IMR-90 (cell line): ENCODE results near the gene ANK3. TPM values are rescaled to one million over a fixed set of nuclear protein-coding genes. Genes with fewer than 3 reads are reported as not detected.

Experiments used
- ATAC-seq: fragments of 200-7000 bp; cut with Tn5 transposase; 2 replicates; pipeline ENCODE4 v1.9.1; 2020; ENCODE audit warnings: low read depth, mild to moderate bottlenecking, moderate library complexity
- BruUV-seq: library from RNA; stranded (reverse); fragments of 400-500 nt; replicated peaks from 2 replicates; lab custom pipeline; 2021; lab: Mats Ljungman, UMichigan
- CTCF ChIA-PET: fragments of 300-600 bp; formaldehyde crosslinking; extraction: SDS; loops from one replicate; lab custom pipeline; 2021; ENCODE audit warnings: antibody characterized with exemption; lab: Yijun Ruan, JAX
- POLR2A ChIA-PET: fragments of 300-600 bp; sonication (Branson Sonifier 250); formaldehyde crosslinking; loops from one replicate; lab custom pipeline; 2022; ENCODE audit warnings: antibody characterized with exemption; ENCODE audit not compliant: unreplicated experiment; lab: Charles Lee
- DNase-seq: peaks from one replicate; pipeline ENCODE4 v3.0.0; 2013
- H2AFZ ChIP-seq: replicated peaks from 2 replicates; pipeline ENCODE3; 2013; ENCODE audit warnings: low read length, mild to moderate bottlenecking; ENCODE audit not compliant: poor library complexity
- H2AK5ac ChIP-seq: 2 replicates; pipeline ENCODE4 v1.6.1; 2013; ENCODE audit warnings: low read depth, low read length, inconsistent platforms
- H2AK9ac ChIP-seq: replicated peaks from 2 replicates; pipeline ENCODE3; 2013; ENCODE audit warnings: mild to moderate bottlenecking, low read depth, low read length, moderate library complexity; ENCODE audit not compliant: poor library complexity
- H2BK120ac ChIP-seq: 2 replicates; pipeline ENCODE4 v1.6.1; 2013; ENCODE audit warnings: low read depth, low read length, inconsistent platforms
- H2BK15ac ChIP-seq: 3 replicates; pipeline ENCODE4 v1.6.1; 2013; ENCODE audit warnings: low read depth, low read length, inconsistent platforms
- H2BK20ac ChIP-seq: 2 replicates; pipeline ENCODE4 v1.6.1; 2013; ENCODE audit warnings: low read depth, mild to moderate bottlenecking, inconsistent platforms, low read length, moderate library complexity
- H2BK5ac ChIP-seq: 2 replicates; pipeline ENCODE4 v1.6.1; 2013; ENCODE audit warnings: mild to moderate bottlenecking, low read depth, low read length, inconsistent platforms; ENCODE audit not compliant: poor library complexity, severe bottlenecking
- H3K14ac ChIP-seq: replicated peaks from 2 replicates; pipeline ENCODE4 v1.6.1; 2013; ENCODE audit warnings: low read depth, low read length, inconsistent platforms
- H3K18ac ChIP-seq: 2 replicates; pipeline ENCODE4 v1.6.1; 2013; ENCODE audit warnings: low read depth, low read length, control low read depth
- H3K23ac ChIP-seq: 2 replicates; pipeline ENCODE4 v1.6.1; 2013; ENCODE audit warnings: low read depth, low read length, inconsistent platforms
- H3K27ac ChIP-seq: 2 replicates; pipeline ENCODE4 v1.5.1; 2013; ENCODE audit warnings: mild to moderate bottlenecking, control low read depth, low read length; ENCODE audit not compliant: insufficient read depth
- H3K27me3 ChIP-seq: 2 replicates; pipeline ENCODE4 v1.6.1; 2013; ENCODE audit warnings: low read length; ENCODE audit not compliant: control insufficient read depth, insufficient read depth
- H3K36me3 ChIP-seq: 2 replicates; pipeline ENCODE4 v1.6.1; 2013; ENCODE audit warnings: low read length, mixed read lengths; ENCODE audit not compliant: control insufficient read depth, insufficient read depth
- H3K4ac ChIP-seq: 2 replicates; pipeline ENCODE4 v1.6.1; 2013; ENCODE audit warnings: low read depth, low read length, inconsistent platforms
- H3K4me1 ChIP-seq: 2 replicates; pipeline ENCODE4 v1.6.1; 2013; ENCODE audit warnings: low read length, mixed read lengths; ENCODE audit not compliant: control insufficient read depth, insufficient read depth
- H3K4me2 ChIP-seq: 2 replicates; pipeline ENCODE4 v1.6.1; 2013; ENCODE audit warnings: low read depth, mild to moderate bottlenecking, control low read depth, low read length, moderate library complexity
- H3K4me3 ChIP-seq: 2 replicates; pipeline ENCODE4 v1.5.1; 2013; ENCODE audit warnings: low read depth, mild to moderate bottlenecking, control low read depth, low read length, moderate library complexity; ENCODE audit not compliant: insufficient read depth
- H3K56ac ChIP-seq: 2 replicates; pipeline ENCODE4 v1.6.1; 2013; ENCODE audit warnings: low read length, inconsistent platforms; ENCODE audit not compliant: insufficient read depth; ENCODE audit errors: extremely low read depth
- H3K79me1 ChIP-seq, 2 experiments: 2 replicates each; pipeline ENCODE4 v1.6.1; 2013; ENCODE audit warnings: low read length in 2 of 2, inconsistent platforms in 1 of 2, low read depth in 1 of 2
- H3K9ac ChIP-seq: 2 replicates; pipeline ENCODE4 v1.6.1; 2013; ENCODE audit warnings: low read depth, low read length, control low read depth
- H3K9me1 ChIP-seq: 2 replicates; pipeline ENCODE4 v1.6.1; 2013; ENCODE audit warnings: low read length, inconsistent platforms; ENCODE audit not compliant: insufficient read depth
- H3K9me3 ChIP-seq: 2 replicates; pipeline ENCODE4 v1.6.1; 2013; ENCODE audit warnings: low read length; ENCODE audit not compliant: control insufficient read depth, insufficient read depth
- H4K20me1 ChIP-seq: 2 replicates; pipeline ENCODE4 v1.6.1; 2013; ENCODE audit warnings: low read length, inconsistent platforms; ENCODE audit not compliant: insufficient read depth
- H4K5ac ChIP-seq: 2 replicates; pipeline ENCODE4 v1.6.1; 2013; ENCODE audit warnings: mild to moderate bottlenecking, low read depth, low read length, control low read depth
- H4K8ac ChIP-seq, 2 experiments: 2 replicates each; pipeline ENCODE4 v1.6.1; 2013; ENCODE audit warnings: low read depth in 2 of 2, low read length in 2 of 2, control low read depth in 1 of 2, inconsistent platforms in 1 of 2
- H4K91ac ChIP-seq: 2 replicates; pipeline ENCODE4 v1.6.1; 2013; ENCODE audit warnings: low read depth, low read length, inconsistent platforms; ENCODE audit not compliant: insufficient read depth
- BHLHE40 ChIP-seq: fragments of 150-350 bp; IDR thresholded peaks from 2 replicates; pipeline ENCODE4 v1.6.1; 2016; ENCODE audit warnings: mild to moderate bottlenecking, low read depth, low read length
- CEBPB ChIP-seq: IDR thresholded peaks from 2 replicates; pipeline ENCODE4 v1.6.1; 2012; ENCODE audit warnings: low read depth, low read length, improper control_type of control experiment
- CHD1 ChIP-seq: IDR thresholded peaks from 2 replicates; pipeline ENCODE4 v1.6.1; 2012; ENCODE audit warnings: low read depth, low read length, improper control_type of control experiment
- CTCF ChIP-seq: conservative IDR thresholded peaks from 2 replicates; pipeline ENCODE4 v1.5.1; 2012; ENCODE audit warnings: mild to moderate bottlenecking, low read depth, low read length, improper control_type of control experiment
- ELK1 ChIP-seq: fragments of 150-350 bp; IDR thresholded peaks from 2 replicates; pipeline ENCODE4 v1.6.1; 2016; ENCODE audit warnings: low read depth, mild to moderate bottlenecking, low read length, moderate library complexity, borderline replicate concordance
- FOS ChIP-seq: fragments of 150-350 bp; IDR thresholded peaks from 2 replicates; pipeline ENCODE4 v1.6.1; 2016; ENCODE audit warnings: low read depth, low read length
- MAFK ChIP-seq: IDR thresholded peaks from 2 replicates; pipeline ENCODE4 v1.6.1; 2012; ENCODE audit warnings: low read depth, low read length, improper control_type of control experiment
- MAZ ChIP-seq: IDR thresholded peaks from 2 replicates; pipeline ENCODE4 v1.6.1; 2012; ENCODE audit warnings: low read depth, mild to moderate bottlenecking, low read length, improper control_type of control experiment, moderate library complexity, borderline replicate concordance
- MXI1 ChIP-seq: IDR thresholded peaks from 2 replicates; pipeline ENCODE4 v1.6.1; 2012; ENCODE audit warnings: low read depth, mild to moderate bottlenecking, low read length, moderate library complexity, borderline replicate concordance
- NFE2L2 ChIP-seq: fragments of 150-350 bp; IDR thresholded peaks from 2 replicates; pipeline ENCODE4 v1.6.1; 2016; ENCODE audit warnings: low read depth, mild to moderate bottlenecking, low read length
- POLR2A ChIP-seq: IDR thresholded peaks from 2 replicates; pipeline ENCODE4 v1.6.1; 2012; ENCODE audit warnings: mild to moderate bottlenecking, low read depth, low read length
- RAD21 ChIP-seq: IDR thresholded peaks from 2 replicates; pipeline ENCODE4 v1.6.1; 2012; ENCODE audit warnings: low read length, improper control_type of control experiment
- RCOR1 ChIP-seq: IDR thresholded peaks from 2 replicates; pipeline ENCODE4 v1.6.1; 2012; ENCODE audit warnings: mild to moderate bottlenecking, low read length, improper control_type of control experiment; ENCODE audit not compliant: insufficient replicate concordance
- RFX5 ChIP-seq: IDR thresholded peaks from 2 replicates; pipeline ENCODE4 v1.8.0; 2012; ENCODE audit warnings: low read depth, mild to moderate bottlenecking, low read length, moderate library complexity
- SMC3 ChIP-seq: fragments of 150-350 bp; IDR thresholded peaks from 2 replicates; pipeline ENCODE4 v1.6.1; 2016; ENCODE audit warnings: low read depth, mild to moderate bottlenecking, antibody characterized with exemption, low read length, moderate library complexity
- USF2 ChIP-seq: fragments of 150-350 bp; IDR thresholded peaks from 2 replicates; pipeline ENCODE4 v1.6.1; 2017; ENCODE audit warnings: mild to moderate bottlenecking, antibody characterized with exemption, low read length, low read depth
- WGBS, 2 experiments: methylation state at CpG; one replicate each; pipeline versions ENCODE4 v1.1.5 to v1.1.7; 2013; ENCODE audit warnings: missing lambda C conversion rate in 2 of 2; ENCODE audit not compliant: insufficient read length in 1 of 2; ENCODE audit errors: extremely low coverage in 2 of 2; 5-methylcytosine and 5-hydroxymethylcytosine counted together
- dilution Hi-C: fragments of 300-500 bp; cut with HindIII; formaldehyde crosslinking; loops from one replicate; pipeline ENCODE4 v1.14.3; 2018; ENCODE audit warnings: low sequenced_read_pairs; ENCODE audit not compliant: unreplicated experiment
- in situ Hi-C: fragments of 300-500 bp; cut with MboI; formaldehyde crosslinking; loops from 3 replicates; pipeline ENCODE4 v1.14.3; 2019; ENCODE audit warnings: low sequenced_read_pairs, inconsistent platforms, mixed read lengths
- intact Hi-C: fragments of 100-400 bp; cut with micrococcal nuclease; formaldehyde crosslinking; loops from 2 replicates; pipeline ENCODE4 v1.10.0; 2022
- polyA plus RNA-seq, 3 experiments: library from polyadenylated mRNA; depleted of rRNA; stranded (reverse); fragments of >200 nt; gene quantifications; 2 replicates each; pipeline ENCODE4 v1.2.3, GENCODE V29; 2012; ENCODE audit warnings: low replicate concordance in 1 of 3
- total RNA-seq: library from RNA; depleted of rRNA; stranded (reverse); fragments of >200 nt; gene quantifications from 2 replicates; pipeline ENCODE4 v1.2.3, GENCODE V29; 2012

The ANK3 gene
- total and polyA plus RNA-seq, 2 of the 4 experiments (the other 2 are of a cell fraction), result 0.63 to 1.8 TPM

GRCh38 chr10:60149003-60149402, 240.7 kb downstream of the ANK3 start:
- Histone ChIP-seq H3K23ac (no peak overlapping the region), H3K36me3 (no peaks in the 10 kb centered on the region), H3K9me1 (no peaks in the 10 kb centered on the region), H2BK20ac (no peak overlapping the region), H2AK5ac (peak overlapping the region; percentile 54; the same call in 1 of the 2 replicates), H3K56ac (no peak overlapping the region), H3K9me3 (no peaks in the 10 kb centered on the region), H3K14ac (no peak overlapping the region), H2BK5ac (no peak overlapping the region), H3K27ac (no peak overlapping the region), H3K18ac (no peak overlapping the region), H4K8ac (no peak overlapping the region), H4K20me1 (no peaks in the 10 kb centered on the region), H2AFZ (peak overlapping the region; percentile 14), H3K4ac (no peak overlapping the region), H3K9ac (no peak overlapping the region), H3K4me2 (no peak overlapping the region), H2BK120ac (no peak overlapping the region), H4K91ac (no peak overlapping the region), H4K5ac (no peak overlapping the region), H3K4me3 (no peak overlapping the region), H2BK15ac (peak overlapping the region; percentile 54; the same call in 2 of the 3 replicates), H3K79me1 (no peaks in the 10 kb centered on the region), H2AK9ac (no peak overlapping the region), H3K4me1 (peaks cover 2% of the 10 kb centered on the region; the same call in 1 of the 2 replicates), H3K27me3 (no peaks in the 10 kb centered on the region; the same call in 1 of the 2 replicates)
- 100% methylated on average over 2 of the region's 2 CpGs; no CpG with 5 or more reads in 1 of the 2 experiments for WGBS, 2 experiments
- CTCF ChIA-PET, result interaction anchor here (0.5 kb wide), 1 partner anchor 30 kb away, joined by 4 read pairs; no protein-coding TSS in a partner anchor
- DNase-seq (no peak), ATAC-seq (no peak)
- in situ Hi-C loops (no loop called here), intact Hi-C loops (no loop called here), dilution Hi-C loops (no loop called here)
- POLR2A ChIA-PET, result no interaction called here
- no peak for TF ChIP-seq BHLHE40
- TF ChIP-seq MAZ, result no peak
- no peak for TF ChIP-seq CEBPB
- TF ChIP-seq CHD1, result no peak
- TF ChIP-seq USF2, result no peak
- no peak for TF ChIP-seq CTCF
- TF ChIP-seq RFX5, result no peak
- no peak for TF ChIP-seq MAFK
- no peak for TF ChIP-seq SMC3
- no peak for TF ChIP-seq FOS
- no peak for TF ChIP-seq RAD21
- TF ChIP-seq NFE2L2, result no peak
- no peak for TF ChIP-seq RCOR1
- TF ChIP-seq POLR2A, result no peak
- no peak for TF ChIP-seq MXI1
- no peak for TF ChIP-seq ELK1
- BruUV-seq, result no TSS peak
